ENCODE results near the gene PLEKHA7.

DNA sequence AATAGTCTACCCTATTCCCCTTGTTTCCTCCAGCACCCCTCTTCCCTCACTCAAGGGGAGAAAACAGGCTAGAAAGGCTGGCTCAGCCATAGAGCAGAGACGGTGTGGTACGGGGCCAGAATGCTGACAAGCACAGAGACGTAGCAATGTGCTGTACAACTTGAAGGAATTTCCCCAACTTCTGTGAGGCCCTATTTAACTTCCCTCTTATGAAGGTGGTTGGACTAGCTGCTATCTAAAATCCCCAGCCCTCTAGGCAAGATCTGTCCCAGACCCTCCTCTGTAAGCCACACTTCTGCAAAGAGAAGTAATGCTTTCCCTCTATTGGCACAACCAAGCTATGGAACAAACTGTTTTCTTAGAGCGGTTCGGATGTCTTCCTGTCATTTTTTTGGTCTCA, 37.8 kb downstream of the PLEKHA7 start:
- TF ChIP-seq, protein P1, sequence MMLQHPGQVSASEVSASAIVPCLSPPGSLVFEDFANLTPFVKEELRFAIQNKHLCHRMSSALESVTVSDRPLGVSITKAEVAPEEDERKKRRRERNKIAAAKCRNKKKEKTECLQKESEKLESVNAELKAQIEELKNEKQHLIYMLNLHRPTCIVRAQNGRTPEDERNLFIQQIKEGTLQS (IDR thresholded peaks at IDR 0.05; ENCODE audit: insufficient read depth, low read depth, low read length): no peak
- TF ChIP-seq, protein P2, sequence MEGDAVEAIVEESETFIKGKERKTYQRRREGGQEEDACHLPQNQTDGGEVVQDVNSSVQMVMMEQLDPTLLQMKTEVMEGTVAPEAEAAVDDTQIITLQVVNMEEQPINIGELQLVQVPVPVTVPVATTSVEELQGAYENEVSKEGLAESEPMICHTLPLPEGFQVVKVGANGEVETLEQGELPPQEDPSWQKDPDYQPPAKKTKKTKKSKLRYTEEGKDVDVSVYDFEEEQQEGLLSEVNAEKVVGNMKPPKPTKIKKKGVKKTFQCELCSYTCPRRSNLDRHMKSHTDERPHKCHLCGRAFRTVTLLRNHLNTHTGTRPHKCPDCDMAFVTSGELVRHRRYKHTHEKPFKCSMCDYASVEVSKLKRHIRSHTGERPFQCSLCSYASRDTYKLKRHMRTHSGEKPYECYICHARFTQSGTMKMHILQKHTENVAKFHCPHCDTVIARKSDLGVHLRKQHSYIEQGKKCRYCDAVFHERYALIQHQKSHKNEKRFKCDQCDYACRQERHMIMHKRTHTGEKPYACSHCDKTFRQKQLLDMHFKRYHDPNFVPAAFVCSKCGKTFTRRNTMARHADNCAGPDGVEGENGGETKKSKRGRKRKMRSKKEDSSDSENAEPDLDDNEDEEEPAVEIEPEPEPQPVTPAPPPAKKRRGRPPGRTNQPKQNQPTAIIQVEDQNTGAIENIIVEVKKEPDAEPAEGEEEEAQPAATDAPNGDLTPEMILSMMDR (IDR thresholded peaks at IDR 0.05; ENCODE audit: control extremely low read depth in 1 of 3, insufficient read depth in 1 of 3, low read depth in 1 of 3, low read length in 3 of 3): no peak
- no peak for TF ChIP-seq POLR2A (IDR thresholded peaks at IDR 0.05; ENCODE audit: control extremely low read depth in 1 of 2, low read depth in 2 of 2, low read length in 2 of 2)
- TF ChIP-seq TEAD4 (IDR thresholded peaks at IDR 0.05; ENCODE audit: low read depth, low read length): no peak
- TF ChIP-seq HDAC6 (IDR thresholded peaks at IDR 0.05; ENCODE audit: low read depth, low read length): no peak
- TF ChIP-seq TBP (IDR thresholded peaks at IDR 0.05; ENCODE audit: low read depth, low read length): no peak
- no peak for TF ChIP-seq EP300 (IDR thresholded peaks at IDR 0.05; ENCODE audit: borderline replicate concordance in 1 of 2, low read depth in 2 of 2, low read length in 2 of 2)
